Mesothelial cell of epicardium (in vitro differentiated cells): Measurements from ENCODE around the gene SDK1. TPM values are rescaled to one million over a fixed set of nuclear protein-coding genes. Genes with fewer than 3 reads are reported as not detected.

Experiments
- DNase-seq, 2 experiments: peaks; one replicate each; pipeline ENCODE4 v3.0.0; 2021; ENCODE audit warnings: low spot score in 2 of 2; ENCODE audit not compliant: unreplicated experiment in 2 of 2
- H3K27ac Mint-ChIP-seq: 2 replicates; pipeline ENCODE4 v1.8.0; 2021; ENCODE audit warnings: mixed read lengths
- H3K27me3 Mint-ChIP-seq: 2 replicates; pipeline ENCODE4 v1.8.0; 2021; ENCODE audit warnings: low read depth, mixed read lengths
- H3K36me3 Mint-ChIP-seq: 2 replicates; pipeline ENCODE4 v1.8.0; 2021; ENCODE audit warnings: mixed read lengths
- H3K4me1 Mint-ChIP-seq: 2 replicates; pipeline ENCODE4 v1.8.0; 2021; ENCODE audit warnings: mixed read lengths
- H3K4me3 Mint-ChIP-seq: 2 replicates; pipeline ENCODE4 v1.8.0; 2021; ENCODE audit warnings: mild to moderate bottlenecking, moderate library complexity, mixed read lengths
- H3K9me3 Mint-ChIP-seq: 2 replicates; pipeline ENCODE4 v1.8.0; 2021; ENCODE audit warnings: mixed read lengths
- total RNA-seq: library from RNA; stranded (reverse); gene quantifications from 3 replicates; pipeline ENCODE4 v1.2.1, GENCODE V29; 2021
- TF ChIP-seq, protein P1 (sequence below): fragments of 200-600 bp; sonication (generic); IDR thresholded peaks from one replicate; pipeline ENCODE4 v1.5.0; 2021; ENCODE audit warnings: antibody characterized with exemption; ENCODE audit not compliant: unreplicated experiment

SDK1 gene
- total RNA-seq, 1 donor from 2014 or later, result 12.8 TPM

DNA sequence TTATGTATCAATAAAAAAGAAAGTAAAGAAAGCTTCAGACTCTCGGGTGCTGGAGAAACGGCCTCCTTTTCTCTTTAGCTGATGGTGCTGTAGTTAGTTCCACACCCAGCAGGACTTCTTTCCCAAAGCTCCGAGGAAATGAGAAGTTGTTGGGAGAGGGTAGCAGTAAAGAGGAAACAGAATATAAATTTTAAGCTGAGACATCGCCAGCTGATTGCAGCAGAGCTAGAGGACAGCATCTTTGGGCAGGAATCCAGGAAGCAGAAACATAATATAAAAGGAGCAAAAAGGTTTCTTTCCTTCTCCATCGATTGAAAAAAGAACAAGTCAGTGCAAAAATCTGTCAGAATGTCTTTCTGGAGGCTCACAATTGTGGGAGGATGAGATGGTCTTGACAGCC lies 764.1 kb downstream of the SDK1 start:
- Mint-ChIP-seq H3K36me3 (no peaks in the 10 kb centered on the region), H3K27me3 (no peaks in the 10 kb centered on the region), H3K4me1 (peaks cover 9% of the 10 kb centered on the region), H3K9me3 (peaks cover 18% of the 10 kb centered on the region), H3K4me3 (no peak overlapping the region), H3K27ac (no peak overlapping the region)
- TF ChIP-seq, protein P1, sequence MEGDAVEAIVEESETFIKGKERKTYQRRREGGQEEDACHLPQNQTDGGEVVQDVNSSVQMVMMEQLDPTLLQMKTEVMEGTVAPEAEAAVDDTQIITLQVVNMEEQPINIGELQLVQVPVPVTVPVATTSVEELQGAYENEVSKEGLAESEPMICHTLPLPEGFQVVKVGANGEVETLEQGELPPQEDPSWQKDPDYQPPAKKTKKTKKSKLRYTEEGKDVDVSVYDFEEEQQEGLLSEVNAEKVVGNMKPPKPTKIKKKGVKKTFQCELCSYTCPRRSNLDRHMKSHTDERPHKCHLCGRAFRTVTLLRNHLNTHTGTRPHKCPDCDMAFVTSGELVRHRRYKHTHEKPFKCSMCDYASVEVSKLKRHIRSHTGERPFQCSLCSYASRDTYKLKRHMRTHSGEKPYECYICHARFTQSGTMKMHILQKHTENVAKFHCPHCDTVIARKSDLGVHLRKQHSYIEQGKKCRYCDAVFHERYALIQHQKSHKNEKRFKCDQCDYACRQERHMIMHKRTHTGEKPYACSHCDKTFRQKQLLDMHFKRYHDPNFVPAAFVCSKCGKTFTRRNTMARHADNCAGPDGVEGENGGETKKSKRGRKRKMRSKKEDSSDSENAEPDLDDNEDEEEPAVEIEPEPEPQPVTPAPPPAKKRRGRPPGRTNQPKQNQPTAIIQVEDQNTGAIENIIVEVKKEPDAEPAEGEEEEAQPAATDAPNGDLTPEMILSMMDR, result no peak
- DNase-seq, result no peak

DNA sequence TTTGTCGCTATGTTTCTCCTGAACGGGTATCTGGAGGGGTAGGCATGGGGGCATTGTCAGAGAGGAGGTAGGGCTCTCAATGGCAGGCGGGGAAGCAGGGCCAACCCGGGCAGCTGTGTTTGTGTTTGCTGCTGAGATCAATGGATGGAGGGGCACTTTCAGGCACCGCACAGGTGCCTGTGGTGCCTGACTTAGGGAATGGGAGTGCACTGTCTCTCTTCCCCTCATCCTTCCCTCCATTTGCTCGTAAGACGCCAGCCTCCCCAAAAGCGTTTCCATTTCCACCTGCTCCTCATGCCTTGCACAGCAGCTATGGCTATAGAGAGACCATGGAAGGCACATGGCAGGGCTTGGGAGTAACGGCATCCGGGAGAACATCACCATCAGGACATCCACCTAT lies 765.2 kb downstream of the SDK1 start:
- H3K27me3 Mint-ChIP-seq, result no peaks in the 10 kb centered on the region
- H3K27ac Mint-ChIP-seq, result no peak overlapping the region
- peaks cover 9% of the 10 kb centered on the region for H3K4me1 Mint-ChIP-seq
- no peak overlapping the region for H3K4me3 Mint-ChIP-seq
- TF ChIP-seq, protein P1, result no peak
- H3K9me3 Mint-ChIP-seq, result peaks cover 17% of the 10 kb centered on the region
- DNase-seq, result no peak
- H3K36me3 Mint-ChIP-seq, result peaks cover 3% of the 10 kb centered on the region

DNA sequence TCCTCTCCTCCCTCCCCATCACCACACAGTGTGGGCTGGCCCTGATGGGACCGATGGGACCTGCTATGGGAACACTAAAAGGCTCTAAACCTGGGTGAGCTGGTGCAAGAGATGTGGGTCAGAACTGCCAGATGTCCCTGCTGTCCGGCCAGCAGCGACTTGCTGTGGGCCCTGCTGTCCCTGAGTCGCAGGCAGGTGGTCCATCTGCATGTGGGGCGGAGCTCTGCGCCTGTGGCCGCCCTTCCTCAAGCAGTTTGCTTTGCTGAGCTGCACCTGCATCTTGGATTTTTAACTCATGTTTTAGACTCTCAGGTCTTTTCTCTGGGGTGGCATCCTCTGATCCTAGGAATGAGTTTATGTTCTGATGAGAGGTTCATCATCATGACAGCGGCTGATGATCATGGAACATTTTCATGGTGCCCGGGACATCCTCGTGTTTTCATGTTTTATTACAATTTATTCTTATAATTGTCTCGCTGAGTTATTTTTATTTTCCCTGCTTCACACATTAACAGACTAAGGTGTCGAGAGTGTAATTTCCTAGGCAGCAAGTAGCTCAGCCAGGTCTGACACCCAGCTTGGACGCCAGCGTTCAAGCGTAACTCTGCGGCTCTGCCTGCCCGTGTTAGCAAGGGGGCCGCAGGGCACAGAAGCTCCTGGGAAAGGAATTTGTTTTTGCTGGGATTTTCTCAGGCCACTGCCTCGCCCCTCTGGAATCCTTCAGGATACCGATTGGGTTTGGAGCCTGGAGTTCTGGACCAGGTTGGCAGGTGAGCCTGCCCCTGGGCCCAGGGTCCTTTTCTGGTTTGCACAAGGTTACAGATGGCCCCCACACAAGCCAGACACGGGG lies 765.8 kb downstream of the SDK1 start:
- no peaks in the 10 kb centered on the region for H3K27me3 Mint-ChIP-seq
- TF ChIP-seq, protein P1, result no peak
- H3K4me1 Mint-ChIP-seq, result peaks cover 11% of the 10 kb centered on the region
- DNase-seq, result no peak
- H3K4me3 Mint-ChIP-seq, result no peak overlapping the region
- peaks cover 3% of the 10 kb centered on the region for H3K36me3 Mint-ChIP-seq
- H3K27ac Mint-ChIP-seq, result no peak overlapping the region
- H3K9me3 Mint-ChIP-seq, result peaks cover 17% of the 10 kb centered on the region

DNA sequence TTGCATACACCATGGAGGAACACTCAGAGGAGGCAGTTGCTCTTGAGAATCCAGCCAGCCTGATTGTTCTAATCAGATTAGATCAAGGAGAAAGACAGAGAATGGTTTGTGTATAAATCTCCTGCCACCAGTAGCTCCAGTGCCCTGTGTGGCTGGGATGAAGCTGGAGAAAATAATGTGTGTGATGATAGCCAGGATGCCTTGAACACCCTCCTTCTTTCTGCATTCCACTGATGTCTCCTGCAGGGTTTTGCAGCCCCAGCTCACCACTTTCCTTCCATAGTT lies 766.4 kb downstream of the SDK1 start:
- peaks cover 11% of the 10 kb centered on the region for H3K4me1 Mint-ChIP-seq
- H3K36me3 Mint-ChIP-seq, result peaks cover 3% of the 10 kb centered on the region
- peaks cover 12% of the 10 kb centered on the region for H3K9me3 Mint-ChIP-seq
- TF ChIP-seq, protein P1, result no peak
- H3K27me3 Mint-ChIP-seq, result no peaks in the 10 kb centered on the region
- no peak overlapping the region for H3K4me3 Mint-ChIP-seq
- H3K27ac Mint-ChIP-seq, result no peak overlapping the region
- no peak for DNase-seq

DNA sequence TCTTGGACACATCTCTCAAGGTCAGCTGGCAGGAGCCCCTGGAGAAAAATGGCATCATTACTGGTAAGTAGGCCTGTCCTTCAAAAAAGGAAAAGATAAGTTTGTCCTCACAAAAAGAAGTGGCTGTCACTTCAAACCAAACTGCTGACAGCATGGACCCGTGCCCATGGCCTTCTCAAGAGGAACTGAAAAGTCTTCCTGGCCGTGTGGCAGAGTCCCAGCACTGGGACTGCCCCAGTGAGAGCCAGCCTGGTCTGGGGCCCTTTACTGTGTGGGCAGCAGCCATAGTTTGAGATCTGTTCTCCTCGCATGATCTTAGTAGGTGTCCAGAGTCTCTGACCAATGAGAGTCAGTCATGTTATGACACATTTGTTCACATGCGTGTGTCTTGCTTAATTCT lies 766.8 kb downstream of the SDK1 start:
- no peak for DNase-seq
- H3K4me1 Mint-ChIP-seq, result peaks cover 11% of the 10 kb centered on the region
- peaks cover 8% of the 10 kb centered on the region for H3K9me3 Mint-ChIP-seq
- TF ChIP-seq, protein P1, result no peak
- H3K27me3 Mint-ChIP-seq, result no peaks in the 10 kb centered on the region
- H3K27ac Mint-ChIP-seq, result no peak overlapping the region
- H3K4me3 Mint-ChIP-seq, result no peak overlapping the region
- H3K36me3 Mint-ChIP-seq, result peaks cover 3% of the 10 kb centered on the region

DNA sequence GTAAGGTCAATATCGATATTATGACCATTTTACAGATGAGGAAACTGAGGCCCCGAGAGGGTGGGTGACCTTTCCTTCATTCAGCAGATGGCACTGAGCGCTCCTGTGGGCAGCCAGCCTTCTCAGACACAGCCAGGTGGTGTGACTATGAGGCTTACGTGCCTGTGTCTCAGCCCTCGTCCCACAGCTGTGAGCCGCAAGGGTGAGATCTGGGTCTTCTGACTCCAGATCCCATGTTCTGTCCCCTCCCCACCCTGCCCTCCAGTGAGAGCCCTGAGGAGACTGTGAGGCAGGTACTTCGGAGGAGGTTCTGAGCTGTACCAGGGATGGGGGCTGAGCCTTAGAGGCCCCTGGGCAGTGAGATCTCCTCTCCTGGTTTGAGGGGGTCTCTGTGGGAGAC lies 767.2 kb downstream of the SDK1 start:
- Mint-ChIP-seq H3K27me3 (no peaks in the 10 kb centered on the region), H3K4me1 (peaks cover 11% of the 10 kb centered on the region), H3K4me3 (no peak overlapping the region), H3K27ac (no peak overlapping the region), H3K9me3 (peaks cover 4% of the 10 kb centered on the region), H3K36me3 (peaks cover 3% of the 10 kb centered on the region)
- TF ChIP-seq, protein P1, result no peak
- no peak for DNase-seq
